ENCODE measurements around the gene GALNT1. TPM values are rescaled to one million over a fixed set of nuclear protein-coding genes. Genes with fewer than 3 reads are reported as not detected.

The GALNT1 gene
- total RNA-seq, 1 donor from 2014 or later, result 77.4 TPM

GRCh38 chr18:35694808-35695207, 113.3 kb downstream of the GALNT1 start:
- FAIRE-seq (no peak), DNase-seq (ENCODE audit: low read depth) (no peak)
- Histone ChIP-seq H3K27me3 (ENCODE audit: control insufficient read depth, insufficient read depth, low read length) (no peaks in the 10 kb centered on the region), H3K4me3 (ENCODE audit: low read depth, low read length) (no peak overlapping the region), H3K36me3 (ENCODE audit: control insufficient read depth, insufficient read depth, low read length) (no peaks in the 10 kb centered on the region)
- TF ChIP-seq, protein P1, sequence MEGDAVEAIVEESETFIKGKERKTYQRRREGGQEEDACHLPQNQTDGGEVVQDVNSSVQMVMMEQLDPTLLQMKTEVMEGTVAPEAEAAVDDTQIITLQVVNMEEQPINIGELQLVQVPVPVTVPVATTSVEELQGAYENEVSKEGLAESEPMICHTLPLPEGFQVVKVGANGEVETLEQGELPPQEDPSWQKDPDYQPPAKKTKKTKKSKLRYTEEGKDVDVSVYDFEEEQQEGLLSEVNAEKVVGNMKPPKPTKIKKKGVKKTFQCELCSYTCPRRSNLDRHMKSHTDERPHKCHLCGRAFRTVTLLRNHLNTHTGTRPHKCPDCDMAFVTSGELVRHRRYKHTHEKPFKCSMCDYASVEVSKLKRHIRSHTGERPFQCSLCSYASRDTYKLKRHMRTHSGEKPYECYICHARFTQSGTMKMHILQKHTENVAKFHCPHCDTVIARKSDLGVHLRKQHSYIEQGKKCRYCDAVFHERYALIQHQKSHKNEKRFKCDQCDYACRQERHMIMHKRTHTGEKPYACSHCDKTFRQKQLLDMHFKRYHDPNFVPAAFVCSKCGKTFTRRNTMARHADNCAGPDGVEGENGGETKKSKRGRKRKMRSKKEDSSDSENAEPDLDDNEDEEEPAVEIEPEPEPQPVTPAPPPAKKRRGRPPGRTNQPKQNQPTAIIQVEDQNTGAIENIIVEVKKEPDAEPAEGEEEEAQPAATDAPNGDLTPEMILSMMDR (IDR thresholded peaks at IDR 0.05; ENCODE audit: insufficient read depth, low read length, severe bottlenecking), result no peak

DNA sequence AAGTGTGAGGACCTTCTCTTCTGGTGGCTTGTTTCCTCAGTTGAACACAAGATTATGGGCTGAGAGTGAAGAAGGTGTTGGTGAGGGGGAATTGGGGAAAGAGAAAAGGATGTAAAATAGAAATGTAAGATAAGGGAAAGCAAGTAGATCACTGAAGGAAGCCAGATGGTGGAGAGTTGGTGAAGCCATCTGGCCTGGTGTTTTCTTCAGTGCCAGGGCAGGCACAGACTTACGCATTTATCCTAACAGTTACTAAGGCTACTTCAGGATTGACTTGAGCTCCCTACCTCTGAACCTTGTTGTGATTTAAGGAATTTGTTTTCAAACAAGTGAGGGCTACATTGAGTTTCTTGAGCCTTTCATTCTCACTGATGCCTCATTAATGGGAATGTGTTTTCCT, 113.8 kb downstream of the GALNT1 start:
- no peak overlapping the region for H3K4me3 ChIP-seq (ENCODE audit: low read depth, low read length)
- DNase-seq (ENCODE audit: low read depth), result no peak
- no peak for FAIRE-seq

GRCh38 chr18:35695803-35696202, 114.3 kb downstream of the GALNT1 start:
- Histone ChIP-seq H3K36me3 (ENCODE audit: control insufficient read depth, insufficient read depth, low read length) (no peaks in the 10 kb centered on the region), H3K27me3 (ENCODE audit: control insufficient read depth, insufficient read depth, low read length) (no peaks in the 10 kb centered on the region), H3K4me3 (ENCODE audit: low read depth, low read length) (no peak overlapping the region)
- DNase-seq (ENCODE audit: low read depth) (no peak), FAIRE-seq (no peak)
- TF ChIP-seq, protein P1 (IDR thresholded peaks at IDR 0.05; ENCODE audit: insufficient read depth, low read length, severe bottlenecking), result no peak

More for the DNA sequence above, 113.8 kb downstream of the GALNT1 start:
- TF ChIP-seq, protein P1 (IDR thresholded peaks at IDR 0.05; ENCODE audit: insufficient read depth, low read length, severe bottlenecking), result no peak
- no peaks in the 10 kb centered on the region for H3K27me3 ChIP-seq (ENCODE audit: control insufficient read depth, insufficient read depth, low read length)
- no peaks in the 10 kb centered on the region for H3K36me3 ChIP-seq (ENCODE audit: control insufficient read depth, insufficient read depth, low read length)

- no peak overlapping the region for H3K4me3 ChIP-seq (ENCODE audit: low read depth, low read length)
- FAIRE-seq (no peak), DNase-seq (ENCODE audit: low read depth) (no peak)
- no peaks in the 10 kb centered on the region for H3K27me3 ChIP-seq (ENCODE audit: control insufficient read depth, insufficient read depth, low read length)
- TF ChIP-seq, protein P1 (IDR thresholded peaks at IDR 0.05; ENCODE audit: insufficient read depth, low read length, severe bottlenecking), result no peak
- no peaks in the 10 kb centered on the region for H3K36me3 ChIP-seq (ENCODE audit: control insufficient read depth, insufficient read depth, low read length)
Measured at GRCh38 chr18:35696307-35696706, 114.8 kb downstream of the GALNT1 start.

- DNase-seq (ENCODE audit: low read depth) (peak; percentile 18), FAIRE-seq (no peak)
- TF ChIP-seq, protein P1 (IDR thresholded peaks at IDR 0.05; ENCODE audit: insufficient read depth, low read length, severe bottlenecking), result no peak
Measured at GRCh38 chr18:35697869-35698268, 116.3 kb downstream of the GALNT1 start.

GRCh38 chr18:35703043-35703688, 121.6 kb downstream of the GALNT1 start:
- TF ChIP-seq, protein P1 (IDR thresholded peaks at IDR 0.05; ENCODE audit: insufficient read depth, low read length, severe bottlenecking), result no peak
- DNase-seq (ENCODE audit: low read depth) (no peak), FAIRE-seq (no peak)
- peaks cover 3% of the 10 kb centered on the region for H3K36me3 ChIP-seq (ENCODE audit: control insufficient read depth, insufficient read depth, low read length)
- no peak overlapping the region for H3K4me3 ChIP-seq (ENCODE audit: low read depth, low read length)
- H3K27me3 ChIP-seq (ENCODE audit: control insufficient read depth, insufficient read depth, low read length), result no peaks in the 10 kb centered on the region

More at GRCh38 chr18:35697869-35698268, 116.3 kb downstream of the GALNT1 start:
- Histone ChIP-seq H3K36me3 (ENCODE audit: control insufficient read depth, insufficient read depth, low read length) (no peaks in the 10 kb centered on the region), H3K4me3 (ENCODE audit: low read depth, low read length) (no peak overlapping the region), H3K27me3 (ENCODE audit: control insufficient read depth, insufficient read depth, low read length) (no peaks in the 10 kb centered on the region)
